ENCODE results near the gene FOXN1. TPM values are rescaled to one million over a fixed set of nuclear protein-coding genes. Genes with fewer than 3 reads are reported as not detected.

The FOXN1 gene
- total and polyA plus RNA-seq, 4 donors: not detected

DNA sequence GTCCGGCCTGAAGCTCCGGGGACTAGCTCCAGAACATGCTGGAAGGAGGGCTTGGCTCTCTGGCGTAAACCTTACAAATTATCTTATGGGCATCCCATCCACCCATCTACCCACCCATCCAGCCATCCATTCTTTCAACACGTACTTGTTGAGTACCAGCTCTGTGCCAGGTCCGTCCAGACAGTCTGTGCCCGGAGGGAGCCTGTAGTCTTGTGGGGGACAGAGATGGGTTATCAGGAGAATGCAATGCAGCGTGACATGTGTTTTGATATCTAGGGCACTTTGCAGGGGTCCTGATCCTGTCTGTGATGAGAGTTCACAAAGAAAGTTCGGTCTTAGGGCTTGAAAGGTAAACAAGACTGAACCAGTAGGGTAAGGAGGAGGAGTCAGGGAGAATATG, 36.8 kb upstream of the FOXN1 start:
- Histone ChIP-seq H3K36me3 (ENCODE audit: control insufficient read depth in 4 of 4, insufficient read depth in 3 of 4, low read depth in 1 of 4, low read length in 3 of 4) (no peaks in the 10 kb centered on the region), H3K4me1 (ENCODE audit: control insufficient read depth in 4 of 4, insufficient read depth in 4 of 4, low read length in 3 of 4) (peaks cover 2 to 9% (median 7%) of the 10 kb centered on the region in 4 donors), H3K4me3 (ENCODE audit: low read depth in 1 of 3, low read length in 3 of 3) (no peak overlapping the region), H3K9me3 (ENCODE audit: control insufficient read depth in 4 of 4, low read length in 3 of 4) (no peaks in the 10 kb centered on the region), H3K27me3 (ENCODE audit: control insufficient read depth in 4 of 4, insufficient read depth in 4 of 4, low read length in 3 of 4) (no peaks in the 10 kb centered on the region), H3K27ac (ENCODE audit: low read depth in 1 of 2, low read length in 2 of 2) (no peak overlapping the region), H3K9ac (ENCODE audit: low read depth in 1 of 2, low read length in 2 of 2) (no peak overlapping the region)
- no peak for TF ChIP-seq RAD21 (IDR thresholded peaks at IDR 0.05)
- TF ChIP-seq, protein P1, sequence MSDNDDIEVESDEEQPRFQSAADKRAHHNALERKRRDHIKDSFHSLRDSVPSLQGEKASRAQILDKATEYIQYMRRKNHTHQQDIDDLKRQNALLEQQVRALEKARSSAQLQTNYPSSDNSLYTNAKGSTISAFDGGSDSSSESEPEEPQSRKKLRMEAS (IDR thresholded peaks at IDR 0.05): no peak
- TF ChIP-seq, protein P2, sequence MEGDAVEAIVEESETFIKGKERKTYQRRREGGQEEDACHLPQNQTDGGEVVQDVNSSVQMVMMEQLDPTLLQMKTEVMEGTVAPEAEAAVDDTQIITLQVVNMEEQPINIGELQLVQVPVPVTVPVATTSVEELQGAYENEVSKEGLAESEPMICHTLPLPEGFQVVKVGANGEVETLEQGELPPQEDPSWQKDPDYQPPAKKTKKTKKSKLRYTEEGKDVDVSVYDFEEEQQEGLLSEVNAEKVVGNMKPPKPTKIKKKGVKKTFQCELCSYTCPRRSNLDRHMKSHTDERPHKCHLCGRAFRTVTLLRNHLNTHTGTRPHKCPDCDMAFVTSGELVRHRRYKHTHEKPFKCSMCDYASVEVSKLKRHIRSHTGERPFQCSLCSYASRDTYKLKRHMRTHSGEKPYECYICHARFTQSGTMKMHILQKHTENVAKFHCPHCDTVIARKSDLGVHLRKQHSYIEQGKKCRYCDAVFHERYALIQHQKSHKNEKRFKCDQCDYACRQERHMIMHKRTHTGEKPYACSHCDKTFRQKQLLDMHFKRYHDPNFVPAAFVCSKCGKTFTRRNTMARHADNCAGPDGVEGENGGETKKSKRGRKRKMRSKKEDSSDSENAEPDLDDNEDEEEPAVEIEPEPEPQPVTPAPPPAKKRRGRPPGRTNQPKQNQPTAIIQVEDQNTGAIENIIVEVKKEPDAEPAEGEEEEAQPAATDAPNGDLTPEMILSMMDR (IDR thresholded peaks at IDR 0.05; ENCODE audit: low read depth, low read length, missing input control): no peak
- no peak for TF ChIP-seq NR2F2 (IDR thresholded peaks at IDR 0.05)
- TF ChIP-seq ATF3 (IDR thresholded peaks at IDR 0.05): no peak
- no peak for TF ChIP-seq FOXA1 (IDR thresholded peaks at IDR 0.05)
- TF ChIP-seq GABPA (IDR thresholded peaks at IDR 0.05 in 1 of 2, conservative IDR thresholded peaks at IDR 0.05 in 1 of 2): no peak
- TF ChIP-seq HNF4G (IDR thresholded peaks at IDR 0.05): no peak
- no peak for TF ChIP-seq FOXA2 (IDR thresholded peaks at IDR 0.05)
- no peak for TF ChIP-seq REST (IDR thresholded peaks at IDR 0.05)
- TF ChIP-seq TAF1 (conservative IDR thresholded peaks at IDR 0.05): no peak
- TF ChIP-seq HNF4A (conservative IDR thresholded peaks at IDR 0.05): no peak
- no peak for TF ChIP-seq RXRA (IDR thresholded peaks at IDR 0.05)
- no peak for TF ChIP-seq EGR1 (IDR thresholded peaks at IDR 0.05; ENCODE audit: low read depth in 2 of 2)
- no peak for TF ChIP-seq JUND (IDR thresholded peaks at IDR 0.05)
- TF ChIP-seq, protein P3, sequence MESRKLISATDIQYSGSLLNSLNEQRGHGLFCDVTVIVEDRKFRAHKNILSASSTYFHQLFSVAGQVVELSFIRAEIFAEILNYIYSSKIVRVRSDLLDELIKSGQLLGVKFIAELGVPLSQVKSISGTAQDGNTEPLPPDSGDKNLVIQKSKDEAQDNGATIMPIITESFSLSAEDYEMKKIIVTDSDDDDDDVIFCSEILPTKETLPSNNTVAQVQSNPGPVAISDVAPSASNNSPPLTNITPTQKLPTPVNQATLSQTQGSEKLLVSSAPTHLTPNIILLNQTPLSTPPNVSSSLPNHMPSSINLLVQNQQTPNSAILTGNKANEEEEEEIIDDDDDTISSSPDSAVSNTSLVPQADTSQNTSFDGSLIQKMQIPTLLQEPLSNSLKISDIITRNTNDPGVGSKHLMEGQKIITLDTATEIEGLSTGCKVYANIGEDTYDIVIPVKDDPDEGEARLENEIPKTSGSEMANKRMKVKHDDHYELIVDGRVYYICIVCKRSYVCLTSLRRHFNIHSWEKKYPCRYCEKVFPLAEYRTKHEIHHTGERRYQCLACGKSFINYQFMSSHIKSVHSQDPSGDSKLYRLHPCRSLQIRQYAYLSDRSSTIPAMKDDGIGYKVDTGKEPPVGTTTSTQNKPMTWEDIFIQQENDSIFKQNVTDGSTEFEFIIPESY (IDR thresholded peaks at IDR 0.05): no peak
- TF ChIP-seq YY1 (IDR thresholded peaks at IDR 0.05): no peak
- no peak for TF ChIP-seq SP1 (IDR thresholded peaks at IDR 0.05)
- no peak for DNase-seq (ENCODE audit: low spot score)
- 92% methylated on average over 8 of the region's 8 CpGs for WGBS
